ENCODE measurements around the gene SNRPD2.
A peak's percentile ranks its signal among the peaks of the same experiment; 100 is the strongest.
"Not testable (repeated sequence)": the region's sequence is repeated elsewhere in the genome, so short reads cannot be mapped to it uniquely, and the experiment has no call there.

Gene SNRPD2

DNA sequence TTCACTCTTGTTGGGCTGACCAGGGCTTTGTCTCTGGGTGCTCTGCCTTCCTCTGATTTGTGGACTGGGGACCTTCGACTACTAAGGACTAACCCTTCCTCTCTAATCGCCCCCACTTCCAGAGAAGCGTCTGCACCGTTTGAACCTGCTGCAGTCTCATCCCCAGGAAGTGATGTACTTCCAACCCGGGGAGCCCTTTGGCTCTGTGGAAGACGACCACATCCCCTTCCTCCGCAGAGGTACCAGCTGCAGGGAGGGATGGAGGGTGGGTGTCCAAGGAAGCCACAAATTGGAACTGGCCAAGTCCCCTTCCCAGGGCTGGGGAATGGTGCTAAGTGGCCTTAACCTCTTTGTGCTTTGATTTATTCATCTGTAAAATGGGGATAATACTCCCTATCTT lies 9.9 kb upstream of the SNRPD2 start:
- DNase-seq: no peak

DNA sequence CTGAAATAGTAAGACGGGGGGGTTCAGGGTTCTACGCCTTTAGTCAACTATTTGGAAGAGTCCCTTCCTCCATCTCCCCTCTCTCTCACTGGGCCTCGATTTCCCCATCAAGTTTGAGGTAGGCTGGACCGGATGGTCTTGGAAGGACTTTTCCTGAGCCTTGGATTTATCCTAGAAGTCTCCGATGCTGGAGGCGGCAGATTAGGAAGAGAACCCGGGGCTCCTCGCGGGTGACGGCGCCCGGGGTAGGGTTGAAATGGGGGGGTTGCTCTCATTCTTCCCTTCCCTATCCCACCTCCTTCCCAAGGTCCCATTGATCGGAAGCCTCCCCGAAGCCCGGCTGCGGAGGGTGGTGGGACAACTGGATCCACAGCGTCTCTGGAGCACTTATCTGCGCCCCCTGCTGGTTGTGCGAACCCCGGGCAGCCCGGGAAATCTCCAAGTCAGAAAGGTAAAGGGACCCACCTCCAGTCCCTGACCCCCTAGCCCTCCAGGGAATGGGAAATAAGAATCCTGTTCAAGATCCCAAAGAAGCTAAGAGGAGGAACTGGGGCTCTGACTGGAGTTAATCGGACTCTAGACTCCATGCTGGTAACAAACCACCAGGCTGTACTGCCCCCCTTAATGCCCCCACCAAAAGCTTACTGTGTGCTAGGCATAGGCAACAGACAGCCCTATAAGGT lies 1.5 kb upstream of the SNRPD2 start:
- peak; percentile 56 to 70 (median 63) for DNase-seq

DNA sequence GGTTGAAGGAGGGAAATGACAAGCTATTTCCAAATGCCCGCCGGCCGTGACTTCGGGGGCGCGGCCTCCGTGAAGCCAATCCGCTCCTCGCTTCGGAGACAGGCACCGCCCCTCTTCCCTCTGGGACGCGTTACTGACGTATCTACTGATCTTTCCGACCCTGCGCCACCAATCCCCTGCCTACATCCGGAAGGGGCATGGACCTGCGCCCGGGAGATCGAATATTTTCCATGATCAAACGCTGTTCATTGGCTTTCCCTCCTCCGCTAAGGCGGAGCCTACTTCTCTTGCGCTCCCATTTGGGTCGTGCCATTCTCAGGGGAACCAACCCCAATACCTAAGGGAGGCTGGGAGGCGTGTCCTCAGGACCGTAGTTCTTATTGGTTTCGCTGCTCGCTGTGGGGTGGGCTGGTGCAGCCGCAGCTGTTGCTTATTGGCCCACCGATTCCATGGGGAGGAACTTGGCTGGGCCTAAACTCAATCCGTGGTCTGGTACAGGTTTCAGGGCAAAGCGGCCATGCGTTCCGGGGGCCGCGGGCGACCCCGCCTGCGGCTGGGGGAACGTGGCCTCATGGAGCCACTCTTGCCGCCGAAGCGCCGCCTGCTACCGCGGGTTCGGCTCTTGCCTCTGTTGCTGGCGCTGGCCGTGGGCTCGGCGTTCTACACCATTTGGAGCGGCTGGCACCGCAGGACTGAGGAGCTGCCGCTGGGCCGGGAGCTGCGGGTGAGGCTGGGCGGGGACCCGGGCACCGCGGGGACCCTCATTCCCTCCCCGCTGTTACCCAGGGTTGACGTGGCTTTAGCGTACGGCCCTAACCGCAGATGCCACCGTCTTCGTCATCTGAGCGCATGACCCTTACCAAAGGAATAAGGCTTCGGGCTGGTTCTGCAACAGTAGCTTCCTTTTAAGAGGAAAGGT lies 693 bp upstream of the SNRPD2 start, which contains the start of gene QPCTL:
TSS of gene QPCTL (plus strand) at position 480 of the 919 bp plus-strand sequence. CDS start at position 518, 38 bp downstream.
- peak; percentile 93 to 98 (median 96) for DNase-seq

DNA sequence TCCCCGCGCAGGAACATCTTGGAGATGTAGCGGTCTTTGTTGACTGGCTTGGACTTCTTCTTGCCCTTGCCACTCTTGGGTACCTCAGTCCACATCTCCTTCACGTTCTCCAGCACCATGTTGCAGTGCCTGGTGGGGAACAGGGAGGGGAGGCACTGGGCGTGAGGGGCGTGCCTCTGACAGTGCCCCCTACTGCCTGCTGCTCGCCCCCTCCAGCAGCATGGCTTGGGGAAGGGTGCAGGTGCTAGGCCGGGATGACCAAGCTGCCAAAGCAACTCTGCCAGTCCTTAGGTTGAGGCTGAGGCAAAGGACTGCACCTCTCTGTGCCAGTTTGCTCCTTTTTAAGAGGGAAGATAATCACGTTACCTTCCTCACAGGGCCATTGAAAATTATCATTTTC lies 4.2 kb downstream of the SNRPD2 start:
- no peak for DNase-seq

DNA sequence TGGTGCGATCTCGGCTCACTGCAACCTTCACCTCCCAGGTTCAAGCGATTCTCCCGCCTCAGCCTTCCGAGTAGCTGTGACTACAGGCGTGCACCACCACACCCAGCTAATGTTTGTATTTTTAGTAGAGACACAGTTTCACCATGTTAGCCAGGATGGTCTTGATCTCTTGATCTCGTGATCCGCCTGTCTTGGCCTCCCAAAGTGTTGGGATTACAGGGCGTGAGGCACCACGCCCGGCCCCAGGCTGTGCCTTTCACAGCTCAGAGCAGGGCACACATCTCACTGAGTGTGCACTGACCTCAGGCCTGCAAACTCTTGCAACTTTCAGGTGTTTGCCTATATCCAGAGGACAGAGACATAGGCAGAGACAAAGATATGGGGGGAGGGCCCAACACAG lies 6.7 kb downstream of the SNRPD2 start:
- not testable (repeated sequence) for DNase-seq

DNA sequence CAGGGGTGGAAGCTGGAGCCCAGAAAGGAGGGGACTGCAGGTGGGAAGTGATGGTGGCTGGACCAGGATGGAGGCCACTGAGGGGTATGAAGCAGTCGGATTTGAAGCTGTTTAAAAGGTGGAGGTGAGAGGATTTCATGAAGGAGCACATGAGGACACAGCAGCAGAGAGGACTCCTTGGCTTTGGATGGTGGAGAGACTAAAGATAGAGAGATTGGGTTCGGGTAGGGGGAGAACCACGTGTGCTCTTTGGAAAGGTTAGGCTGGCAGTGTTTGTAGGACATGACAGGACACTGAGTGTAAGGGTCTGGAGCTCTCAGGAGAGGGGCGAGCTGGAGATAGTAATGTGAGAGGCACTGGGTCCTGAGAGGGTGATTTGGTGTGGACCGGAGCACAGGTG lies 8.8 kb downstream of the SNRPD2 start:
- no peak for DNase-seq

DNA sequence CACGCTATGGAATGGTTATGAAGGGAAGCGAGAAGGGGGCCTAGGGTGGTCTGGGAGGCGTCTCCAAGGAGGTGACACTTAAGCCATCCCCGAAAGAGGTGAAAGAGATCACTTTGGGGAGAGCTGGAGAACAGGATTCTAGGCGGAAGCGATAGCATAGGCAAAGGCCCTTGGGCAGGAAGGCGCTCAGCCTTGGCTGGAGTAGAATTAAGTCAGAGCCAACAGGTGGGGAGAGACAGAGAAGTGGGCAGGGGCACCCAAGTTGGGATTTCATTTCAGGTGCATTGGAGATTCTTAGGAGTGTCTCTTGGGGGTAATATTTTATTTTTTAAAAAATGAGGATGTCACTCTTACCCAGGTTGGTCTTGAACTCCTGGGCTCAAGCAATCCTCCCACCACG lies 9.6 kb downstream of the SNRPD2 start:
- no peak for DNase-seq

DNA sequence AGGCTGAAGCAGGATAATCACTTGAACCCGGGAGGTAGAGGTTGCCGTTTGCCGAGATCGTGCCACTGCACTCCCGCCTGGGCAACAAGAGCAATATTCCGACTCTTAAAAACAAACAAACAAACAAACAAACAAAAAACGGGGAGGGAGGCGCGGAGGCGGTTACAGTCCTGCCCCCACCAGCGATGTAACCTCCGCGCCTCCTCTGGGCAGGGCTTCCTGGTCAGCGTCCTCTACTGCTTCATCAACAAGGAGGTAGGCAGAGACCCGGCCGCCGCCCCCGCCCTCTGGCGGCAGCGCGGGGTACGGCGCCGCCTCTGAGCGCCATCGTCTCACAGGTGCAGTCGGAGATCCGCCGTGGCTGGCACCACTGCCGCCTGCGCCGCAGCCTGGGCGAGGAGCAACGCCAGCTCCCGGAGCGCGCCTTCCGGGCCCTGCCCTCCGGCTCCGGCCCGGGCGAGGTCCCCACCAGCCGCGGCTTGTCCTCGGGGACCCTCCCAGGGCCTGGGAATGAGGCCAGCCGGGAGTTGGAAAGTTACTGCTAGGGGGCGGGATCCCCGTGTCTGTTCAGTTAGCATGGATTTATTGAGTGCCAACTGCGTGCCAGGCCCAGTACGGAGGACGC lies 10.2 kb downstream of the SNRPD2 start:
- peak; percentile 56 to 82 (median 66) for DNase-seq

DNA sequence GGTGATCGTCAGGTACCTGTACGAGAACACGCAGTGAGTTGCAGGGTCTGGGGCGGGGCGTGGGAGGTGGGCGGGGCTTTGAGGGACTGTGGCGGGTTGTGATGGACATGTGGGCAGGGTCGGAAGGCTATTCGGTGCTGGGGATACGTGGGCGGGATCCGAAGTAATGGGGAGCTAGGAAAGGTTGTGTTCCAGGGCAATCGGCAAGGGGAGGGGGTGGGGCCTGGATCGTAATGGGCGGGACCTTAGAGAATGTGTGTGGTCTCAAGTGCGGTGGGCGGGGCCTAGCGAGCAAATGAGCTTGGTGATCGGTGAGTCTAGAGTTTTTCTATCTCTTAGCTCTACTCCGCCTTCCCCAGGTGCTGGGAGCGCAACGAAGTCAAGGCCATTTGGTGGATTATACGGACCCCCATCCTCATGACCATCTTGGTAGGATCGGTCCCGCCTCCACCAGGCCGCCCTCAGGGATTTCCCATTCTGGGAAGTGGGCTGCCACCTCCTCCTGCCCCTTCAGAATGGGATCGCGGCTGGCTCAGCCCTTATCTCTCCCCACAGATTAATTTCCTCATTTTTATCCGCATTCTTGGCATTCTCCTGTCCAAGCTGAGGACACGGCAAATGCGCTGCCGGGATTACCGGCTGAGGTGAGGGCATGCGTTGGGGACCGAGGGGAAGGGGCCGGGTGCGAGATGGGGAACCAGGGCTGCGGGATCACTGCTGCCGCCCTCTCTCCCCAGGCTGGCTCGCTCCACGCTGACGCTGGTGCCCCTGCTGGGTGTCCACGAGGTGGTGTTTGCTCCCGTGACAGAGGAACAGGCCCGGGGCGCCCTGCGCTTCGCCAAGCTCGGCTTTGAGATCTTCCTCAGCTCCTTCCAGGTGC lies 14.2 kb downstream of the SNRPD2 start:
- DNase-seq: peak; percentile 48 to 84 (median 66)

DNA sequence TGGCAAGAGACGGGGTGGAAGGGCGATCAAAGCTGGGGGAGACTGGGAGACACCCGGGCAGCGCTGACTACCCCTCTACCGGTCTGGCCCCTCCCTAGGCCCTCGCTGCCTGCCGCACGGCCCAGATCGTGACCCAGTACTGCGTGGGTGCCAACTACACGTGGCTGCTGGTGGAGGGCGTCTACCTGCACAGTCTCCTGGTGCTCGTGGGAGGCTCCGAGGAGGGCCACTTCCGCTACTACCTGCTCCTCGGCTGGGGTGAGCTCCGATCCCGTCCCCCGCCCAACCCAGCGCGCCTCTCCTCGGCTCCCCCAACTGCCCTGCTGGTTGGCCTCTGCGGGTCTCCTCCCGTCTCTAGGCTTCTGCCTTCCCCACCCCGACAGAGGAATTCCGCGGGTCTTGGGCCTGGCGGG lies 14.9 kb downstream of the SNRPD2 start:
- DNase-seq: peak in 3 of 4 experiments; percentile 27 to 37 (median 29)

DNA sequence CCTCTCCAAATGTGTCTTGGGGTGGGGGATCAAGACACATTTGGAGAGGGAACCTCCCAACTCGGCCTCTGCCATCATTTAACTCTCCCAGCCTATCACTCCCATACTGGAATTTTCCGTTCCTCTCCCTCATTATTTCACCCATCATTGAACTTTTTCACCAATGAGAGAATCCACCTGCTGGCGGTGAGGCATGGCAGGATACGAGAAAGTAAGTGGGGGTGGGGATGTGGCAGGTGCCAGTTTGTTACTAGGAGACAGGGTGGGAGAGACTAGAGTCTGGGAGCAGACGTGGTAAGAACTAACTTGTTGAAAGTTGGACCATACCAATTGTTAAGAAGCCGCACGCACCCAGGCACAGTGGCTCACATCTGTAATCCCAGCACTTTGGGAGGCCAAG lies 16.8 kb downstream of the SNRPD2 start:
- DNase-seq: no peak

DNA sequence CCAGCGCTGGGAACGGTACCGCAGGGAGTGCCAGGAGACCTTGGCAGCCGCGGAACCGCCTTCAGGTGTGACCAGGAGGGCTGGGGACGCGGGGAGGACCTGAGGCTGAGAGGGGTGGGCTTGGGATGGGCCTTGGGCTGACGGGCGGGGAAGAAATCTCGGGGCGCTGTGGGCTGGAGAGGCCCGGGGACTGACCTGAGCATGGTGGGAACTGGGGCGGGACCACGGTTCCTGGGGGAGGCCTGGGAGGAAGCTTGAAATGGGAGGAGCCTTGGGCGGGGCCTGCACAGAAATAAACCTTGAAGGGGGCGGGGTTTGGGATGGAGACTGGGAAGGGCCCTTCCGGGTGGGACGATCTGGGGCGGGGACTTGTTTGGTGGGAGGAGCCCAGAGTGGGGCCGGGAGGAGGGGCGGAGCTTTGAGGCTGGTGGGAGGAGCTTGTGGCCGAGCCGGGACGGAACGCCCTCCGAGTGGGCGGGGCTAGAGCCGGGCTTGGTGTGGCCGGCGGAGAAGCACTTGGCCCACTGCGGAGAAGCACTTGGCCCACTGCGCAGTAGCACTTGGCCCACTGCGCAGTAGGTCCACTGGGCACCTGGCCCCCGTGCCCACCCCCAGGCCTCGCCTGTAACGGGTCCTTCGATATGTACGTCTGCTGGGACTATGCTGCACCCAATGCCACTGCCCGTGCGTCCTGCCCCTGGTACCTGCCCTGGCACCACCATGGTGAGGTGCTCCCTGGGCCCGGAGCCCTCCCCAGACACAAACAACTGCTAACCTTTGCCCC lies 20.9 kb downstream of the SNRPD2 start:
- DNase-seq: peak in 3 of 4 experiments; percentile 6 to 32 (median 25)

DNA sequence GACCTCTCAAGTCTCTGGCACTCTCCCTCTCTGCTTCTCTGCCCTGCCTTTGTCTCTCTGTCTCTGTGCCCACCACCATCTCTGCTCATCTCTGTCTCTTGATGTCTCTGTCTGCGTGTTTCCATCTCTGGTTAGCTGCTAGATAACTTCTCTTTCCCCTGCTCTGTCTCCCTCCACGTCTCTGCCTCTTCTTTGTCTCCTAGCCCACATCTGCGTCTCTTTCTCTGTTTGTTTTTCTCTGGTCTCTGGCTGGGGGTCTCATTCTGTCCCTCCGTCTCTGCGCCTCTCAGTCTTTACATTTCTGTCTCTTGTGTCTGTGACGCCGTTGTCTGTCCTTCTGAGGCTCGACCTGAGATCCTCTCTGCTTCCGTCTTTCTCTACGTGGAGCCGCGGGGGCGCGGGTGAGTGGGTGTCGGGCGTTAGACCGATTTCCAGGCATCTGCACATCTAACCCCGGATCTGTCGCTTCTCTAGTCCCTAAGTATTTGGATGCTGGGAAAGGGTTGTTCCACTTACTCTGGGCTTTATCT lies 23.3 kb downstream of the SNRPD2 start:
- DNase-seq: peak in 2 of 4 experiments; percentile 2 to 20

DNA sequence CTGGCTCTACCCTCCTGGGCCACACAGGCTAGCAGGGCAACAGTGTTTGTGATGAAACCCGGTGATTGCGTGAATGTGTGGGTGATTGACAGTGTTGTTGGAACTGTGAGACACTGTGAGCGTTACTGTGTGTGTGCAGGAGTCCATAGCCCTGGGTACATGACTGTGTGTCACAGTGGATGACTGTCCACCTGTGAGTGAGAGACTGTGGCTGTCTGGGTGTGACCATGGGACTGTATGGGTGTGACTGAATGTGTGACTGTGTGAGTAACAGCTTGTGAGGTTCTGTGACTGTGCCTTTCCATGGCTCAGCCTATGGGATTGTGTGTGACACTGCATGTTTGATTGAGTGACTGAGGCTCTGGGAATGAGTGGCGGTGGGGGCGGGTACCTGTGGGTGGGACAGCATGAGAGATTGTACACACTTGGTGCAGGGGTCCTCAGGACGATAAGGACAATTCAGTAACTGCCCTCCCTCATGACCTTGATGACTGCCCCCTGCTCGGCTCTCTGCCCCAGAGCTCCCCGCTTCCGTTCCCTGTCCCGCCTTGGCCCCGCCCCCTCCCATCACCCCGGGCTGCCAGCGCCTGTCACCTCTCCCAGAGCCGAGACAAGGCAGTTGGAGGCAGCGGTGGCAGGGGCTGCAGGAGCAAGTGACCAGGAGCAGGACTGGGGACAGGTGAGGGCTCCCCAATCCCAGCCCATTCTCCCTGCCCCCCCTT lies 24.0 kb downstream of the SNRPD2 start, which contains the start of gene GIPR:
TSS of gene GIPR (plus strand) at position 602 of the 722 bp plus-strand sequence. CDS start 1,300 bp downstream, outside the sequence.
- DNase-seq: peak in 3 of 4 experiments; percentile 18 to 50 (median 22)

DNA sequence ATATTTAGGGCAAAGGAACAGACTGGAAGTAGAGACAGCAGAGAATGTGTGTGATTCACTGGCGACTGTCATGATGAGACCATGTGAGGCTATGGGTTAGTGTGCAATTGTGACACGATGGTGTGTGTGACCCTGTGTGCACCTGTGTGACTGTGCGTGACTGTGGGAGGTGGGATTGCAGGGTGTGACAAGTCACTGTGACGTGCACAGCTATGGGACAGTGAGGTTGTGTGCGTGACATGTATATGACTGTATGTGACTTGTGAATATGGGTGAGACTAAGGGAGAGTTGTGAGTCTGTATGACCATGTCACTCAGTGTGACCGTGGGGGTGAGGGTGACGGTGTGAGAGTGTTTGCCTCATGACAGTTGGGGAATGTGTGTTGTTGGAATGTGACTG lies 27.2 kb downstream of the SNRPD2 start:
- DNase-seq: no peak

DNA sequence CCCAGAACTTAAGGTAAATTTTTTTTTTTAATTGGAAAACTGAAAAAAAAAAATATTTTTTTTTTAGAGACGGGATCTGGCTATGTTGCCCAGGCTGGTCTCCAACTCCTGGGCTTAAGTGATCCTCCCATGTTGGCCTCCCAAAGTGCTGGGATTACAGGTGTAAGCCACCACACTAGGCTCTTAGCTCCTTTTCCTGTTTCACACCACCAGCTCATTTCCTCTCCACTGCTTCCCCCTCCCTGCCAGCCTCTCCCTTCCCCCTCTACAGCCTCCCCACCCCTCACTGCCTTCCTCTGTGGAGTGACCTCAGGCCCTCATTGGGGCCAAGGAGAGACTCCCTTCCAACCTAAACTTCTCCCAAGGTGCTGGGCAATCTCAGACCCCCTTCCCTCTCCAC lies 28.0 kb downstream of the SNRPD2 start:
- DNase-seq: no peak

DNA sequence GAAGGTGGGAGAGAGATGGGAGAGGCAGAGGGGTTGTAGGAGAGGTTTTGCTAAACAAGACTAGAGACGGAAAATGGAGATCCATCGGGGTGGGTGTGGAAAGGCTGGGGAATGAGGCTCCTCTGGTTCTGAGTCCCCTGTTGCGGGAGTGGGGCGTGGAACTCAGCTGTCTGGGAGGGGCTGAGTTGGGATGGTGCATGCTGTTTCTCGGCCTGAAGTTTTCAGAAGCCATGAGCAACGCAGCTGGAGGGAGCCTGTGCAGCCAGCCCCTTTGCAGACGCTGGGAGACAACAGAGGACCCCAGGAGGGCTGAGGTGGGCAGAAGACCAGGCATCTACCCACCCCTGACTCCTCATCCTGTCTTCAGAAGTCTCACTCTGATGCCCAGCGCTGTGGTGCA lies 31.1 kb downstream of the SNRPD2 start:
- DNase-seq: no peak

DNA sequence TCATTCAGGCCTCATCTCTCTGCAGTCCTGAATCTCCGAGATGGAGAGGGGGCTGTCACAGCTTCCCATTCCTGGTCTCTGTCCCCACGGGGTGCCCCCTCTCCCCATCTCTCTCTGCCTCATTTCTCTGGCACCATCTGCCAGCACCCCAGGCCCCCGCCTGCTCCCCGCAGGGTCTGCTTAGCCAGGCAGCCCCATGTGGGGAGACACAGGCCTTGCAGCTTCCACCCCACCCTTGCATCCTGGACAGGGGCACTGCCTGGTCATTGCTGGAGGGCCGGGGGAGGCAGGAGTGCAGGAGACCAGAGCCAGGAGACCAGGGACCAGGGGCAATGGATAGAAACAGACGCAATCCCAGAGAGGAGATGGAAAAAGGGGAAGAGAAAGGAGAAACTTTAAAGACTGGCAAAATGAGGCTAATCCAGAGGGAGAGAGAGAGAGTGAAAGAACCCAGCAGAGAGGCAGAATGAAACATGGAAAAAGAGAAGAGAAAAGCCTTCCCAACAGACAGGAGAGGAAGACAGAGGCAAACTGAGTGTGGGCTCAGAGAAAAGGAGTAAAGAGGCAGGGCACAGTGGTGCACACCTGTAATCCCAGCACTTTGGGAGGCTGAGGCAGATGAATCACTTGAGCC lies 32.5 kb downstream of the SNRPD2 start:
- no peak for DNase-seq

DNA sequence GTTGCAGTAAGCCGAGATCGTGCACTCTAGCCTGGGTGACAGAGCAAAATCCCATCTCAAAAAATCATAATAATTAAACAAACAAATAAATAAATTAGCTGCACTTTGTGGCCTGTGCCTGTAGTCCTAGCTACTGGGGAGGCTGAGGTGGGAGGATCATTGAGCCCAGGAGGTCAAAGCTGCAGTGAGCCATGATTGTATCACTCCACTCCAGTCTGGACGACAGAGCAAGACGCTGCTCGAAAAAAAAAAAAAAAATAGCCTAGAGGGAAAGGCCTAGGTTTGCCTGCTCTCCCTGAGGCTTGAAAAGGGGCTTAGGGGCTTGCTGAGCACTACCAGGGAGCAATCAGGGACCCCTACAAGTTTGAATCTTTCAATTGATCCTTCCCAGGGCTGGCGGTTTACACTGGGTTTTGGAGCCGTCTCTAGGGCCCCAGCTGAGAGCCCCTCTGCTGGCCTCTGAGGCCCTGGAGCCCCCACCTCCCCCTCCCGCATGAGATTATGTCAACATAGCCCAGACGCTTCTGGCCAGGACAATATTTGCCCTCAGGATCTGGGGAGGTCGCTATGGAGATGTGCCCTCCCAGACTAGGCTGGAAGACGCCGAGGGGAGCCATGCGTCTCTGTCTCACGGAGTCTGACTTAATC lies 34.1 kb downstream of the SNRPD2 start:
- DNase-seq: no peak

All from activated naive CD4-positive, alpha-beta T cell (primary cell).